ENCODE measurements around the gene DMXL2. TPM values are rescaled to one million over a fixed set of nuclear protein-coding genes. Genes with fewer than 3 reads are reported as not detected.

The DMXL2 gene
- total and polyA plus RNA-seq, 9 of the 15 experiments (the other 6 are each of a cell fraction or from before 2014, with no cell fraction given): 9.3 to 57.7 (median 30.7) TPM

DNA sequence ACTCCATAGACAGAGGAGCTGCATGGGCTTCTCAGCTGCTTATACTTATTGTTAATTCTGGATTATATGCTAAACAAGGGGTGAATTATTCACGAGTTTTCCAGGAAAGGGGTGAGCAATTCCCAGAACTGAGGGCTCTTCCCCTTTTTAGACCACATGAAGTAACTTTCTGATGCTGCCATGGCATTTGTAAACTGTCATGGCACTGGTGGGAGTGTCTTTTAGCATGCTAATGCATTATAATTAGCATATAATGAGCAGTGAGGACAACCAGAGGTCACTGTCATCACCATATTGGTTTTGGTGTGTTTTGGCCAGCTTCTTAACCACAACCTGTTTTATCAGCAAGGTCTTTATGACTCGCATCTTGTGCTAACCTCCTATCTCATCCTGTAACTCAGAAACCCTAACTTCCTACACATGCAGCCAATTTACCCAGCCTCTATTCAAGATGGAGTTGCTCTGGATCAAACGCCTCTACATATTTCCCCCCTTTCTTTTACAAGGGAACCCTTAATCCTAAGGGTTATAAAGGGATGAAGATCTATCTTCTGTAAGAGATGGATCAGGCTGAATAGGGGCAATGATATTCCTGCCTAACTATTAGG, 12.1 kb upstream of the DMXL2 start (continued):
- no peak for TF ChIP-seq KAT2B (IDR thresholded peaks at IDR 0.05; ENCODE audit: low read depth, low read length)

DNA sequence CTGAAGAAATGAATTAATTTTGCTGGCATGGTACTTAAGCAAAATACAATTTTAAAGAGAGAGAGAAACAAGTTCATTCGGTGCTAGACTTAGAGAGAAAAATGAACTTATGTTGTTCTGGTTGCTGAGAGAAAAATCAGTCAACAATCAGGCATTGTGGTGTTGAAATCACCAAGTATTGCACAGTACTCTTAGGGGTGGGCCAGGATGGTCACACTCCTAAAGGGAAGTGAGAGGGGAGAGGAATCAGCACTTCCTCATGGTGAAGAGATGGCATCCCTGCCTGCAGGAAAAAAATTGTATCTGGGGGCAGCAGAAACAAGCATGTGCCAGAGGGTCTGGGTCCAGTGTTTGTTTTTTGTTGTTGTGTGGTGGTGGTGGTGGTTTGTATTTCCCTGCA, 7.0 kb upstream of the DMXL2 start:
- Histone ChIP-seq H3K27me3 (ENCODE audit: control insufficient read depth in 2 of 2, insufficient read depth in 2 of 2, low read length in 2 of 2) (no peaks in the 10 kb centered on the region), H3K4me2 (ENCODE audit: insufficient read depth, low read length) (no peak overlapping the region), H3K9ac (ENCODE audit: insufficient read depth in 1 of 2, low read depth in 2 of 2, low read length in 2 of 2) (no peak overlapping the region), H3K36me3 (ENCODE audit: control insufficient read depth, insufficient read depth, low read length) (no peaks in the 10 kb centered on the region), H4K20me1 (replicated peaks; ENCODE audit: control insufficient read depth, insufficient read depth, low read length) (no peaks in the 10 kb centered on the region), H3K79me2 (ENCODE audit: control insufficient read depth, insufficient read depth, low read length) (no peaks in the 10 kb centered on the region), H3K4me3 (no peak overlapping the region), H3K9me1 (ENCODE audit: control insufficient read depth, insufficient read depth, low read length) (no peaks in the 10 kb centered on the region), H3K9me3 (replicated peaks; ENCODE audit: control insufficient read depth, insufficient read depth, low read depth, low read length) (no peaks in the 10 kb centered on the region), H3K27ac (ENCODE audit: extremely low read depth, low read depth, low read length) (no peak overlapping the region), H3K4me1 (replicated peaks in 1 of 2; ENCODE audit: control insufficient read depth in 2 of 2, insufficient read depth in 2 of 2, low read length in 2 of 2) (peaks cover 5 to 11% of the 10 kb centered on the region in 2 experiments; a peak in 3 of 5 replicates), H2AFZ (ENCODE audit: low read depth, low read length) (peak overlapping the region; percentile 73)
- no peak for DNase-seq (ENCODE audit: extremely low read depth in 1 of 4, low spot score in 3 of 4)
- BruUV-seq (replicated peaks): no TSS peak
- intact Hi-C loops (cut with micrococcal nuclease) (loop anchor here (10.0 kb wide), 1 partner anchor 95 kb away; no protein-coding TSS in a partner anchor), in situ Hi-C loops (cut with MboI) (no loop called here)
- CTCF ChIA-PET (ENCODE audit: low intra/inter-chr PET ratio): no interaction called here
- 0 out of 3 replicates have a peak, but pooled peaks have one; percentile 27 for ATAC-seq
- TF ChIP-seq ZZZ3 (IDR thresholded peaks at IDR 0.05) (no peak), CEBPG (CRISPR knock-in tag; IDR thresholded peaks at IDR 0.05) (no peak), CEBPG (tag; conservative IDR thresholded peaks at IDR 0.05 in 1 of 2, IDR thresholded peaks at IDR 0.05 in 1 of 2) (peak; percentile 48 to 63; a peak in 2 of 4 replicates), CEBPB (tag; IDR thresholded peaks at IDR 0.05) (peak; percentile 88), SPI1 (IDR thresholded peaks at IDR 0.05; ENCODE audit: borderline replicate concordance, low read depth, low read length) (peak; percentile 79; the same call in 1 of the 2 replicates)
- TF ChIP-seq, protein P1, sequence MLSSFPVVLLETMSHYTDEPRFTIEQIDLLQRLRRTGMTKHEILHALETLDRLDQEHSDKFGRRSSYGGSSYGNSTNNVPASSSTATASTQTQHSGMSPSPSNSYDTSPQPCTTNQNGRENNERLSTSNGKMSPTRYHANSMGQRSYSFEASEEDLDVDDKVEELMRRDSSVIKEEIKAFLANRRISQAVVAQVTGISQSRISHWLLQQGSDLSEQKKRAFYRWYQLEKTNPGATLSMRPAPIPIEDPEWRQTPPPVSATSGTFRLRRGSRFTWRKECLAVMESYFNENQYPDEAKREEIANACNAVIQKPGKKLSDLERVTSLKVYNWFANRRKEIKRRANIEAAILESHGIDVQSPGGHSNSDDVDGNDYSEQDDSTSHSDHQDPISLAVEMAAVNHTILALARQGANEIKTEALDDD (IDR thresholded peaks at IDR 0.05): 0 out of 2 replicates have a peak, but pooled peaks have one; percentile 13
- POLR2A ChIA-PET: no interaction called here
- FAIRE-seq: no peak
- 33% methylated on average over 1 of the region's 1 CpG for WGBS (ENCODE audit: insufficient coverage, low coverage, missing lambda C conversion rate)
